Right ventricle myocardium superior (tissue), 1 donor: ENCODE data around the gene ERGIC3. TPM values are rescaled to one million over a fixed set of nuclear protein-coding genes. Genes with fewer than 3 reads are reported as not detected.
A peak's percentile ranks its signal among the peaks of the same experiment; 100 is the strongest.
"Not testable (repeated sequence)": the region's sequence is repeated elsewhere in the genome, so short reads cannot be mapped to it uniquely, and the experiment has no call there.

Experiments used
- ATAC-seq: fragments of 200-7000 bp; cut with Tn5 transposase; one replicate; pipeline ENCODE4 v1.9.1; 2020; ENCODE audit warnings: mild to moderate bottlenecking; ENCODE audit not compliant: poor library complexity
- DNase-seq: peaks from one replicate; pipeline ENCODE4 v3.0.0-alpha.2; 2020
- intact Hi-C: fragments of 100-400 bp; cut with DNase I; formaldehyde crosslinking; loops from one replicate; pipeline ENCODE4 v1.11.2; 2022
- total RNA-seq: library from RNA; stranded (reverse); fragmentation: NEBNext Ultra II Directional; extraction: Animal tissue kit (Norgen Biotek cat#: 25700); gene quantifications from one replicate; pipeline ENCODE4 v1.2.1, GENCODE V29; 2021
- donor health status: DM: no; HTN: yes; CAD: no; lungs with severe emphysema.

The ERGIC3 gene
- total RNA-seq, 1 donor from 2014 or later = 90.7 TPM

GRCh38 chr20:35515949-35516645 is 25.8 kb upstream of the ERGIC3 start:
- ATAC-seq (no peak), DNase-seq (no peak)
- intact Hi-C loops = no loop called here

GRCh38 chr20:35517125-35517524 is 24.8 kb upstream of the ERGIC3 start:
- DNase-seq (no peak), ATAC-seq (peak; percentile 76)
- intact Hi-C loops = no loop called here

GRCh38 chr20:35517767-35518166 is 24.1 kb upstream of the ERGIC3 start:
- ATAC-seq, intact Hi-C loops, DNase-seq: not testable (repeated sequence)

- intact Hi-C loops = no loop called here
- no peak for ATAC-seq
- DNase-seq = no peak
Observed at GRCh38 chr20:35518955-35519354, 22.9 kb upstream of the ERGIC3 start.

GRCh38 chr20:35523298-35523888 is 18.5 kb upstream of the ERGIC3 start:
- intact Hi-C loops = no loop called here
- ATAC-seq (no peak), DNase-seq (no peak)

GRCh38 chr20:35525639-35526038 is 16.2 kb upstream of the ERGIC3 start:
- intact Hi-C loops = no loop called here
- no peak for ATAC-seq
- no peak for DNase-seq

GRCh38 chr20:35527122-35527769 is 14.6 kb upstream of the ERGIC3 start:
- intact Hi-C loops = no loop called here
- ATAC-seq (no peak), DNase-seq (no peak)

- intact Hi-C loops = no loop called here
- ATAC-seq (no peak), DNase-seq (no peak)
Observed at GRCh38 chr20:35529552-35529951, 12.3 kb upstream of the ERGIC3 start, which contains the start of gene C20orf173. Gene C20orf173 (minus strand): TSS chr20:35529652. CDS start chr20:35529373, 279 bp downstream.

- DNase-seq (no peak), ATAC-seq (no peak)
- intact Hi-C loops = no loop called here
Observed at GRCh38 chr20:35539756-35540212, 2.1 kb upstream of the ERGIC3 start.

GRCh38 chr20:35541118-35541782 is 628 bp upstream of the ERGIC3 start:
- intact Hi-C loops = no loop called here
- no peak for DNase-seq
- ATAC-seq = no peak

GRCh38 chr20:35542990-35543389 is 1.1 kb downstream of the ERGIC3 start:
- intact Hi-C loops = no loop called here
- ATAC-seq (no peak), DNase-seq (no peak)

GRCh38 chr20:35544436-35544835 is 2.6 kb downstream of the ERGIC3 start:
- intact Hi-C loops = no loop called here
- no peak for ATAC-seq
- DNase-seq = no peak

GRCh38 chr20:35544941-35545340 is 3.1 kb downstream of the ERGIC3 start:
- DNase-seq, ATAC-seq, intact Hi-C loops: not testable (repeated sequence)

GRCh38 chr20:35546127-35546526 is 4.2 kb downstream of the ERGIC3 start:
- ATAC-seq (no peak), DNase-seq (no peak)
- intact Hi-C loops = no loop called here

GRCh38 chr20:35547329-35547728 is 5.5 kb downstream of the ERGIC3 start:
- DNase-seq (no peak), ATAC-seq (no peak)
- intact Hi-C loops = no loop called here

GRCh38 chr20:35551503-35551902 is 9.6 kb downstream of the ERGIC3 start:
- DNase-seq (no peak), ATAC-seq (no peak)
- intact Hi-C loops = no loop called here

- intact Hi-C loops = no loop called here
- DNase-seq (no peak), ATAC-seq (no peak)
Observed at GRCh38 chr20:35552914-35553313, 11.0 kb downstream of the ERGIC3 start.

GRCh38 chr20:35555461-35555860 is 13.6 kb downstream of the ERGIC3 start:
- DNase-seq, intact Hi-C loops, ATAC-seq: not testable (repeated sequence)

GRCh38 chr20:35555951-35556645 is 14.2 kb downstream of the ERGIC3 start:
- no peak for DNase-seq
- intact Hi-C loops = no loop called here
- no peak for ATAC-seq
